ENCODE measurements around the gene FANCE. TPM values are rescaled to one million over a fixed set of nuclear protein-coding genes. Genes with fewer than 3 reads are reported as not detected.

The FANCE gene
- total RNA-seq, 1 donor from 2014 or later, result 7.8 TPM

DNA sequence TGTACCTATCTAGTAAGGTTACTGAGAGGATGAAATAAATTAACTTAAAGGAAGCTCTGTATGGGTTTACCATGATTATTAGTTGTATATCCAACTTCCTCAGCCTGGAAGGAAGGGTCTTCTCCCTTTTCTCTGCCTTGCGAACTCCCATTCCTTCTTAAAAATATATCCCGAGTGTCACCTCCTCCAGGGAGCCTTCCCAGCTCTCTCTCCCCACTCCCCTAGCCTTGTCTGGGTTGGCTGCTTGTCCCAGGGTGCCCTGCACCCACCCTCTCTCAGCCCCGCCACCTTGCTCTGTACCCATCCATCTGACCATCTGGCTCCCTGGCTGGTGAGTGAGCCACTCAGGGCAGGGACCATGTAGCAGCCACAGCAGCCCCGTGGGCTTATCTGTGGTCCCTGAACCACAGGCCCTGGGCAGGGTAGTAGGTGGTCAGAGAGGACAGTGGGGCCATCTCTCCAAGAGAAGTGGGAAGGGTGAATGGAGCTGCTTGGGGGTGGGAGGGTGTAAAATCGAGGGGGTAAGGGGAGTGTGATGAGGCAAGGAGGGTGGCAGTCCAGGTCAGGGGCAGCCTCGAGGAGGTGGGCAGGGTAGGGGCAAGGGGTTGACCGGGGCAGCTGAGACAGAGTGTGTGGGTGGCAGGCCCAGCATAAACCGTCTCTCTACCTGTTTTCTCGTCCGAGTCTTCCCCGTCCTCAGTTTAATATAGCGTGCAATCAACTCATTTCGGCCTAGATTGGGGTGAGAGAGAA lies 31.9 kb downstream of the FANCE start:
- Mint-ChIP-seq H3K36me3 (ENCODE audit: unreplicated experiment) (peaks cover 9% of the 10 kb centered on the region), H3K4me3 (ENCODE audit: unreplicated experiment) (no peak overlapping the region), H3K9me3 (ENCODE audit: unreplicated experiment) (no peaks in the 10 kb centered on the region), H3K4me1 (ENCODE audit: unreplicated experiment) (peaks cover 37% of the 10 kb centered on the region), H3K27ac (ENCODE audit: unreplicated experiment) (no peak overlapping the region), H3K27me3 (ENCODE audit: unreplicated experiment) (no peaks in the 10 kb centered on the region)
- TF ChIP-seq, protein P1, sequence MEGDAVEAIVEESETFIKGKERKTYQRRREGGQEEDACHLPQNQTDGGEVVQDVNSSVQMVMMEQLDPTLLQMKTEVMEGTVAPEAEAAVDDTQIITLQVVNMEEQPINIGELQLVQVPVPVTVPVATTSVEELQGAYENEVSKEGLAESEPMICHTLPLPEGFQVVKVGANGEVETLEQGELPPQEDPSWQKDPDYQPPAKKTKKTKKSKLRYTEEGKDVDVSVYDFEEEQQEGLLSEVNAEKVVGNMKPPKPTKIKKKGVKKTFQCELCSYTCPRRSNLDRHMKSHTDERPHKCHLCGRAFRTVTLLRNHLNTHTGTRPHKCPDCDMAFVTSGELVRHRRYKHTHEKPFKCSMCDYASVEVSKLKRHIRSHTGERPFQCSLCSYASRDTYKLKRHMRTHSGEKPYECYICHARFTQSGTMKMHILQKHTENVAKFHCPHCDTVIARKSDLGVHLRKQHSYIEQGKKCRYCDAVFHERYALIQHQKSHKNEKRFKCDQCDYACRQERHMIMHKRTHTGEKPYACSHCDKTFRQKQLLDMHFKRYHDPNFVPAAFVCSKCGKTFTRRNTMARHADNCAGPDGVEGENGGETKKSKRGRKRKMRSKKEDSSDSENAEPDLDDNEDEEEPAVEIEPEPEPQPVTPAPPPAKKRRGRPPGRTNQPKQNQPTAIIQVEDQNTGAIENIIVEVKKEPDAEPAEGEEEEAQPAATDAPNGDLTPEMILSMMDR (IDR thresholded peaks at IDR 0.05), result no peak
- DNase-seq (ENCODE audit: extremely low spot score, unreplicated experiment), result no peak

DNA sequence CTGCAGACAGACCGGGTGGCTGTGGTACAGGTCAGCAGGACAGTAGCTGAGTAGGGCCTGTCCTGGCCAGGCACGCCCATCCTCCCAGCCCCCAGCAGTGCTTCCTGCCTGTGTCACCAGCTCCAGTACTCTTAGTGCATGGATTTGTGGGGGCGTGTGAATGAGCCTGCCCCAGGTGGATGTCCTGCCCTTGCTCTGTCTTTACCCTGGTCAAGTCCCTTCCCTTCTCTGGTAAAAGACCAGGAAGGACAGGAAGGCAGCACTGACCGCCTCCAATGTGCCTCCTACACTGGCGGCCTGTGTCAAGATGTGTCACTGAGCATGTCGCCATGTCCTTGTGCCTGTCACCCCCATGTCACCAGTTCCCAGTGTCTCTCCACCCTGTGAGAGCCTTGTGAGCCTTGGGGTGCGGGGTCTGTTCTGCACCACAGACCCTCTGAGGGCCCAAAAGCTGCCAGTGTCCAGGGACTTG lies 32.8 kb downstream of the FANCE start:
- peak overlapping the region; percentile 90 for H3K27ac Mint-ChIP-seq (ENCODE audit: unreplicated experiment)
- no peak overlapping the region for H3K4me3 Mint-ChIP-seq (ENCODE audit: unreplicated experiment)
- peaks cover 36% of the 10 kb centered on the region for H3K4me1 Mint-ChIP-seq (ENCODE audit: unreplicated experiment)
- H3K36me3 Mint-ChIP-seq (ENCODE audit: unreplicated experiment), result peaks cover 7% of the 10 kb centered on the region
- no peaks in the 10 kb centered on the region for H3K9me3 Mint-ChIP-seq (ENCODE audit: unreplicated experiment)
- TF ChIP-seq, protein P1 (IDR thresholded peaks at IDR 0.05), result no peak
- no peaks in the 10 kb centered on the region for H3K27me3 Mint-ChIP-seq (ENCODE audit: unreplicated experiment)
- DNase-seq (ENCODE audit: extremely low spot score, unreplicated experiment), result no peak

DNA sequence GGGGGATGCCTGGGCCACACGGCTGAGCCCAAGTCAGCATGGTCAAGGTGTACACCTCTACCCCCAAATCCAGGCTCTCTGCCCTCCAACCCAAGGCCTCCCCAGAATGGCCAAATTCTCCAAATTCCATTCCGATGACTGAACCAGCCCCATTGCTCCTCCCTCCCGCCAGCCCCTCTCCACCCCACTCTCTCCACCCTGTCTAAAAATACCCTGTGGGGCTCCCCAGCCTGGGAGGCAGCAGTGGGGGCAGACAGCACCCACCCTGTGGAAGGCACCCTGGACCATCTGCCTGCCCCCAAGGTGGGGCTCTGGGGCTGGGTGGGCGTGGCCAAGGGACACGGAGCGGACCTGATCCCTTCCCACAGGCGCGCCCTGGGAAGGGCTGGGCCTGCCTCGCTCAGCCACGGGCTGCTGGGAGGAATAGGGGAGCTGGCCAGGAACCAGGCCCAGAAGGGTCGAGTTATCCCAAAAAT lies 33.3 kb downstream of the FANCE start:
- DNase-seq (ENCODE audit: extremely low spot score, unreplicated experiment), result no peak
- H3K27me3 Mint-ChIP-seq (ENCODE audit: unreplicated experiment), result no peaks in the 10 kb centered on the region
- no peak overlapping the region for H3K4me3 Mint-ChIP-seq (ENCODE audit: unreplicated experiment)
- no peaks in the 10 kb centered on the region for H3K9me3 Mint-ChIP-seq (ENCODE audit: unreplicated experiment)
- H3K27ac Mint-ChIP-seq (ENCODE audit: unreplicated experiment), result peak overlapping the region; percentile 90
- H3K36me3 Mint-ChIP-seq (ENCODE audit: unreplicated experiment), result peaks cover 7% of the 10 kb centered on the region
- H3K4me1 Mint-ChIP-seq (ENCODE audit: unreplicated experiment), result peaks cover 40% of the 10 kb centered on the region
- TF ChIP-seq, protein P1 (IDR thresholded peaks at IDR 0.05), result no peak

DNA sequence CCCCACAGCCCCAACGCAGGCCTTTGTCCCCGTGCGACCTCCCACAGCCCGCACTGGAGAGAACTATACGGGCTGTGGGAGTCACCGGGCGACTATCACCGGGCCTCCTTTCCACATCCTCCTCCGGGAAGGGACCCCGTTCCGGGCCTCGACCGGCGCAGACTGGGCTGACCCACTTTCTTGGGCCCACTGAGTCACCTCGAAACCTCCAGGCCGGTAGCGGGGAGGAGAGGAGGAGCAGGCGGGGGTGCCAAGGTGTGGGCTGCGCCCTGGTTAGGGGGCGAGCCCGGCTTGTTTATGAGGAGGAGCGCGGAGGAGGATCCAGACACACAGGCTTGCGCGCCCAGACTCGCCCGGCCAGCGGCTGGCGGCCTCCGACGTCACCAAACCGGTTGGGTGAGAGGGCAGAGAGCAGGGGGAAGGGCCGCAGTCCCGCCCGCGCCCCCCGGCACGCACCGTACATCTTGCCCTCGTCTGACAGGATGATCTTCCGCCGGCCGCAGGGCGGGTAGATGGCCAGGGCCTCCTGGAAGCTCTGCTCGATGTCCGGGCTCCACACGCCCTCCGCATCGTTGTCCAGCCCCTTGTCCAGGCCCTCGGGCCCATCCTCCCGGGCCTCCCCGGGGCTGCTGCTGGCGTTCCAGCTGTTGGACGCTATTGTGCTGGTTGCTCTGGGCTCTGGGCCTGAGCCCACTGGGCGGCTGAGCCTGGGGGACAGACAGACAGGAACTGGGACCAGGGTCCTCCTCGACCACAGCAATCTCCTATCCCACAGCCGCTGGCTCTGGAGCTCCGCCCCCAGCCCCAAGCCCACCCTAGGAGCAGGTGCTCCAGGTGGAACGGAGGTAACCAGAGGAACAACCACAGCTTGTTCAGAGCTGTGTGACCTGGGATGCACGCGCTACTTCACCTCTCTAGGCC lies 34.1 kb downstream of the FANCE start:
- H3K4me1 Mint-ChIP-seq (ENCODE audit: unreplicated experiment), result peaks cover 47% of the 10 kb centered on the region
- no peaks in the 10 kb centered on the region for H3K27me3 Mint-ChIP-seq (ENCODE audit: unreplicated experiment)
- TF ChIP-seq, protein P1 (IDR thresholded peaks at IDR 0.05), result no peak
- no peak for DNase-seq (ENCODE audit: extremely low spot score, unreplicated experiment)
- no peak overlapping the region for H3K4me3 Mint-ChIP-seq (ENCODE audit: unreplicated experiment)
- H3K36me3 Mint-ChIP-seq (ENCODE audit: unreplicated experiment), result peaks cover 7% of the 10 kb centered on the region
- no peaks in the 10 kb centered on the region for H3K9me3 Mint-ChIP-seq (ENCODE audit: unreplicated experiment)
- H3K27ac Mint-ChIP-seq (ENCODE audit: unreplicated experiment), result peak overlapping the region; percentile 90
